GM19467 (cell line): ENCODE results near the gene PHKG2.

Experiments used
- ATAC-seq: cut with Tn5 transposase; IDR thresholded peaks from one replicate; pipeline ENCODE4 v1.9.1; 2021; ENCODE audit warnings: mild to moderate bottlenecking, moderate library complexity; ENCODE audit not compliant: unreplicated experiment

The PHKG2 gene

DNA sequence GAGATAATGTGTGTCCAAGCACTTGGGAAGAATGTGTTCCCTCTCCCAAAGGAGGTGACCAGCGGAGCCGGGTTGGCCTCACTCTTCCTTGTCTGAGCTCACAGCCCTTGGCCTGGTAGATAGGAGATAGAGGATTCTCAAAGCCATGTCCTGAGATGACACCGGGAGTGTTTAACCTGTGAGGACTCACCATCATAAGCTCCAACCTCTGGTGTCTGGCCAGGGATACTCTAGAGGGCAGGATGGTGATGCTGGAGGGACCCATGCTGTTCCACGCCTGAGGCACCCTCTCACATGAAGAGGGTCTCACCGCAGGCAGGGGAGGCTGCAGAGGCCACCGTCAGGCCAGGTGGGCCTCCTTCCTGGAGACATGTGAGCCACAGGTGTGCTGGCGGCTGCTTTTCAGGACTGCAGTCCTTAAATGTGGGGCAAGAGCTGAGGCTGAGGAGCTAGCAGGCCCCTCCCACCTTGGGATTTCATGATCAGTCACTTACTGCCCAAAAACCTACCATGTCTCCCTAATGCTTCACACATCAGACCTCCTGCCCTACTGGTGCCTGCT is 45.4 kb downstream of the PHKG2 start:
- ATAC-seq: no peak

DNA sequence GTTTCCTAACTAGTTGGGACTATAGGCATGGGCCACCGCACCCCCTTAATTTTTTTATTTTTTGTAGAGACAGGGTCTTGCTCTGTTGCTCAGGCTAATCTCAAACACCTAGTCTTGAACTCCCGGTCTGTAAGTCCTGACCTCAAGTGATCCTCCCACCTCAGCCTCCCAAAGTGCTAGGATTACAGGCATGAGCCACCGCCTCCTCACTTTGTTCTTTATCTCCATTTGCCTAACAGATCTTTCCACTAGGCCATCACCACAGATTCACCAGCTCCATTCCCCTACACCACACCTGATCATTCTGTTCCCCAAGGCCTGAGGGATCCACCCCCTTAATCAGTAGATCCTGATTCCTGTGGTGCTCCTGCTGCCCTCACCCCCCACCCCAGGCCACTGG is 46.4 kb downstream of the PHKG2 start:
- ATAC-seq: no peak

DNA sequence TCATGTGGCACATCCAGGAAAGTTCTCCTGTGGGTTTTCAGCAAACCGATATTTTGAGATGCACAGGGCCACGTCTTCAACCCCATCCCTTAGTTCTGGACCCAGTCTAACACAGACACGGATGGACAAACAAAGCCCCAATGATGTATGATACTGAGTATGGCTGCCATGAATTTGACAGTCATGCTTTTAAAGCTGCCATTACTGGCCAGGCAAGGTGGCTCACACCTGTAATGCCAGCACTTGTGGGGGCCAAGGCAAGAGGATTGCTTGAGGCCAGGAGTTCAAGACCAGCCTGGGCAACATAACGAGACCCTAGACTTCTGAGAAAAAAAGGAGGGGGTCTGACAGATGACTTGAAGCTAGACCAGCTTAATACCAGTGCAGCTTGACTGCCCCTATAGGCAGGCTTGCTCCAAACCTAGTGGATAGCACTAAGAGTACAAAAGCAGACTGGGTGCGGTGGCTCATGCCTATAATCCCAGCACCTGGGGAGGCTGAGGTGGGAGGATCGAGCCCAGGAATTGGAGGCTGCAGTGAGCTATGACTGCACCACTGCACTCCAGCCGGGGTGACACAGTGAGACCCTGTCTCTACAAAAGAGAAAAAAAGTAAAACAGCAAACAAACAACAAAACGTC is 49.6 kb downstream of the PHKG2 start:
- no peak for ATAC-seq
